NB4 (cell line): ENCODE measurements around the gene STX18.

ENCODE experiments used
- POLR2A ChIP-seq: IDR thresholded peaks from 2 replicates; pipeline ENCODE4 v1.6.1; 2011; ENCODE audit warnings: mild to moderate bottlenecking; ENCODE audit not compliant: insufficient read length; ENCODE audit errors: extremely low read depth
- TF ChIP-seq, protein P1 (sequence below): IDR thresholded peaks from one replicate; pipeline ENCODE4 v1.5.1; 2012; ENCODE audit warnings: low read depth, low read length

- TF ChIP-seq, protein P1, sequence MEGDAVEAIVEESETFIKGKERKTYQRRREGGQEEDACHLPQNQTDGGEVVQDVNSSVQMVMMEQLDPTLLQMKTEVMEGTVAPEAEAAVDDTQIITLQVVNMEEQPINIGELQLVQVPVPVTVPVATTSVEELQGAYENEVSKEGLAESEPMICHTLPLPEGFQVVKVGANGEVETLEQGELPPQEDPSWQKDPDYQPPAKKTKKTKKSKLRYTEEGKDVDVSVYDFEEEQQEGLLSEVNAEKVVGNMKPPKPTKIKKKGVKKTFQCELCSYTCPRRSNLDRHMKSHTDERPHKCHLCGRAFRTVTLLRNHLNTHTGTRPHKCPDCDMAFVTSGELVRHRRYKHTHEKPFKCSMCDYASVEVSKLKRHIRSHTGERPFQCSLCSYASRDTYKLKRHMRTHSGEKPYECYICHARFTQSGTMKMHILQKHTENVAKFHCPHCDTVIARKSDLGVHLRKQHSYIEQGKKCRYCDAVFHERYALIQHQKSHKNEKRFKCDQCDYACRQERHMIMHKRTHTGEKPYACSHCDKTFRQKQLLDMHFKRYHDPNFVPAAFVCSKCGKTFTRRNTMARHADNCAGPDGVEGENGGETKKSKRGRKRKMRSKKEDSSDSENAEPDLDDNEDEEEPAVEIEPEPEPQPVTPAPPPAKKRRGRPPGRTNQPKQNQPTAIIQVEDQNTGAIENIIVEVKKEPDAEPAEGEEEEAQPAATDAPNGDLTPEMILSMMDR = no peak
- TF ChIP-seq POLR2A = no peak
Observed at GRCh38 chr4:4377191-4377590, 164.7 kb downstream of the STX18 start.
